ENCODE results near the gene L2HGDH. TPM values are rescaled to one million over a fixed set of nuclear protein-coding genes. Genes with fewer than 3 reads are reported as not detected.

Gene L2HGDH
- total RNA-seq, 1 donor from 2014 or later, result 16.8 TPM

GRCh38 chr14:50222055-50222613 is 89.9 kb downstream of the L2HGDH start:
- no peak for TF ChIP-seq CTCF (conservative IDR thresholded peaks at IDR 0.05)
- peaks cover 9% of the 10 kb centered on the region for H3K36me3 Mint-ChIP-seq (ENCODE audit: low read depth)
- H3K27me3 Mint-ChIP-seq (ENCODE audit: low read depth), result no peaks in the 10 kb centered on the region
- no peak overlapping the region for H3K4me3 Mint-ChIP-seq
- H3K9me3 Mint-ChIP-seq, result no peaks in the 10 kb centered on the region
- no peak for DNase-seq (ENCODE audit: low read depth, low spot score)
- peak overlapping the region; percentile 1 for H3K27ac Mint-ChIP-seq (ENCODE audit: unreplicated experiment)
- peaks cover 37% of the 10 kb centered on the region for H3K4me1 Mint-ChIP-seq

GRCh38 chr14:50218501-50218900 is 93.5 kb downstream of the L2HGDH start:
- no peaks in the 10 kb centered on the region for H3K27me3 Mint-ChIP-seq (ENCODE audit: low read depth)
- no peak overlapping the region for H3K27ac Mint-ChIP-seq (ENCODE audit: unreplicated experiment)
- no peaks in the 10 kb centered on the region for H3K9me3 Mint-ChIP-seq
- H3K4me3 Mint-ChIP-seq, result no peak overlapping the region
- H3K4me1 Mint-ChIP-seq, result peaks cover 25% of the 10 kb centered on the region
- no peak for DNase-seq (ENCODE audit: low read depth, low spot score)
- TF ChIP-seq CTCF (conservative IDR thresholded peaks at IDR 0.05), result no peak
- peaks cover 7% of the 10 kb centered on the region for H3K36me3 Mint-ChIP-seq (ENCODE audit: low read depth)

- DNase-seq (ENCODE audit: low read depth, low spot score), result no peak
- no peaks in the 10 kb centered on the region for H3K27me3 Mint-ChIP-seq (ENCODE audit: low read depth)
- H3K27ac Mint-ChIP-seq (ENCODE audit: unreplicated experiment), result no peak overlapping the region
- H3K9me3 Mint-ChIP-seq, result no peaks in the 10 kb centered on the region
- H3K4me3 Mint-ChIP-seq, result no peak overlapping the region
- H3K4me1 Mint-ChIP-seq, result peaks cover 14% of the 10 kb centered on the region
- no peak for TF ChIP-seq CTCF (conservative IDR thresholded peaks at IDR 0.05)
- H3K36me3 Mint-ChIP-seq (ENCODE audit: low read depth), result peaks cover 3% of the 10 kb centered on the region
Observed at GRCh38 chr14:50215416-50215815, 96.6 kb downstream of the L2HGDH start.

GRCh38 chr14:50213795-50214194 is 98.2 kb downstream of the L2HGDH start:
- TF ChIP-seq CTCF (conservative IDR thresholded peaks at IDR 0.05), result no peak
- Mint-ChIP-seq H3K4me3 (no peak overlapping the region), H3K27me3 (ENCODE audit: low read depth) (no peaks in the 10 kb centered on the region), H3K9me3 (no peaks in the 10 kb centered on the region), H3K36me3 (ENCODE audit: low read depth) (peaks cover 3% of the 10 kb centered on the region), H3K4me1 (peaks cover 8% of the 10 kb centered on the region), H3K27ac (ENCODE audit: unreplicated experiment) (no peak overlapping the region)
- no peak for DNase-seq (ENCODE audit: low read depth, low spot score)

- no peak overlapping the region for H3K27ac Mint-ChIP-seq (ENCODE audit: unreplicated experiment)
- no peaks in the 10 kb centered on the region for H3K36me3 Mint-ChIP-seq (ENCODE audit: low read depth)
- H3K4me3 Mint-ChIP-seq, result no peak overlapping the region
- no peak for DNase-seq (ENCODE audit: low read depth, low spot score)
- no peaks in the 10 kb centered on the region for H3K27me3 Mint-ChIP-seq (ENCODE audit: low read depth)
- TF ChIP-seq CTCF (conservative IDR thresholded peaks at IDR 0.05), result no peak
- H3K9me3 Mint-ChIP-seq, result no peaks in the 10 kb centered on the region
- peaks cover 8% of the 10 kb centered on the region for H3K4me1 Mint-ChIP-seq
Observed at GRCh38 chr14:50212726-50213125, 99.3 kb downstream of the L2HGDH start.
